HG03571 (cell line): ENCODE data around the gene TRPC4.
"Not testable (repeated sequence)": the region's sequence is repeated elsewhere in the genome, so short reads cannot be mapped to it uniquely, and the experiment has no call there.

Experiments used
- ATAC-seq: cut with Tn5 transposase; IDR thresholded peaks from one replicate; pipeline ENCODE4 v1.9.1; 2021; ENCODE audit not compliant: unreplicated experiment

Gene TRPC4

DNA sequence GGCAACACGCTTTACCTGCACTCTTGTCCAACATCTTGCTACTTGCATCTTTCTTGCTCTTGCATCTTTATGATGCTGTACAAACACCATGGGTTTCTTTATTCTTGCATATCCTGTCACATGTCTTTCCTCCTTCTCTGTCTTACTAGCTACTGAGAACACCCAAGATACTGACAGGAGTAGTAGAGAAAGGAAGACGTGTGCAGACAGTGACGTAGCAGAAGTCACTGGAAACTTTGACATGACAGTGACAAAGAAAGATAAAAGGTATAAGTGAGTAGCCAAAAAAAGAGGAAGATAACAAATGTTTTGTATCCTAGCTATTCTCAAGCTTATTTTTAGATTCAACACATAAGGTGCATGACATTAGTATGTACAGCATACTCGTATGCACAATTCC is 34.2 kb downstream of the TRPC4 start:
- ATAC-seq, result no peak

DNA sequence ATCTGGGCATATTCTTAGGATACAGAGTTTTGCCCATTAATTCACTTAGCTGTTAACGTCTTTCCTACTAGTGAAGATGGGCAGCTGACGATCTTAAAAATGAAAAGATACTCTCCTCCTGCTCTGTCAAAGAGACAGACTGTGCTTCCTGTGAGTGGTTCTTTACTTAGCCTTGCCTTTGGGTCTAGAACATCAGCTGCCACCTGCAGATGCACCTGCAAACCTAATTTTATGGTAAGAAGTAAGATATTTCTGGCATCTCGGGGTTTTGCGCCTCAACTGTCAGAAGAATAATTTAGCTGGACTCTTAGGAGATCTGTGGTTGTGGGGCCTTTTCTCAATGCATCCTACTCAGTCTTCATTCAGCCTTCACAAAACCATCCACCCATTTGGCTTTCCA is 36.2 kb downstream of the TRPC4 start:
- ATAC-seq, result no peak

DNA sequence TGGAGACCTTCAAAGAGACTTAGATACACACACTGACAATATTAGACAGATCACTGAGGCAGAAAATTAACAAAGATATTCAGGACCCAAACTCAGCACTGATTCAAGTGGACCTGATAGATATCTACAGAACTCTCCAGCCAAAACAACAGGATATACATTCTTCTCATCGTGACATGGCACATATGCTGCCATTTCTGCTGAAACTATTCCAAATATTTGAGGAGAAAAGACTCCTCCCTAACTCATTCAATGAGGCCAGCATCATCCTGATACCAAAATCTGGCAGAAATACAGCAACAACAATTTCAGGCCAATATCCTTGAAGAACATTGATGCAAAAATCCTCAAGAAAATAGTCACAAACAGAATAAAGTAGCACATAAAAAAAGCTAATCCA is 53.3 kb downstream of the TRPC4 start:
- ATAC-seq, result no peak

DNA sequence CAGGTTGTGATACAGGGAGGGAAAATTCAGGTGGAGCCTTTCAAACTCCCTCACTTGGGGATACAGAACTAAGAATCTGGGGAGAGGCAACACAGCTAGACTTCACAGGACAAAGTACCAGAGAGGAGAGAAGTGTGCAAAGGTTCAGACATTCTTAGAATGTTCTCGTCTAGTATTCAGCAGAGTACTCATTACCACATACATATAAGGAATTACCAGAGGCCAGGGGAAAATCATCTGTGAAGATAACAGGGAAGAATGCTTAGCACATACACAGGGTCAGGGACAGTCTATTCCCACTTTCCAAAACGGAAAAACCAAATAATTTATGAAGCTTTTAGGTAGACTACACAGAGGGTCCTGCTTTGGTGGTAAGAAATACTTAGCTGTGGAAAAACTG is 58.1 kb downstream of the TRPC4 start:
- ATAC-seq, result no peak

DNA sequence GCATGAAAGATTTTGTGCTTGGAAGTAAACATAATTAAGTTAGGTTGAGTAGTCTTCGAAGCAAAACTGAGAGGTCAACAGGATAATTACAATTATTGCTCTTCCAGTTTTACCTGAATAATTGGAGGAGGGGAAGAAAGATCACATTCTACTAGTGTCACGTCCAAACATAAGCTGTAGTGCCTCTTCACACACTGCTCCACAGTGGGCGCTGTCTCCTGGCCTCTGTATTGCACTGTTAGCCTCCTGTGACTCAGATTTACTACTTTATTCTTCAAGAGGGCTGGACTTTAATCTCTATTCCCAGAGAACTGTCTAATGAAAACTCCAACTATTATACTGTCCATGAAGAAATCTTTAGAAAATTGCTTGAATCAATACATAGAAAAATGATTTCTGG is 62.9 kb downstream of the TRPC4 start:
- ATAC-seq, result no peak

DNA sequence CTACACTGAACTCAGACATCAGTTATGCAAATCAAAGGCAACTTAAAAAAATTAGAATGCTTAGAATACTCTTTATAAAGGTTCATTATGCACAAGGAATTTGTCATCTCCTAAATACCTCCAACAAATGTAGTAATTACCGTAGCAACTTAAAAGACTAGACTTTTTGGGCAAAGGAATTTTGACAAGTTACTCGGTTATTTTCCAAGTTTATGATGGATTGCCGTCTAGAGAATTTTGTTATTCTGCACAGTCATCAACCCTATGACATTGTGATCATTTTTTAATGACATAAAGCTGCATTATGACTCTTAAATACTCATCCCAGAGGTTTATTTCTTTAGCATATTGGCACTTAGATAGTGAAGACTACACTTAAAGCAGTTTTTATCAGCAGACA is 71.9 kb downstream of the TRPC4 start:
- no peak for ATAC-seq

DNA sequence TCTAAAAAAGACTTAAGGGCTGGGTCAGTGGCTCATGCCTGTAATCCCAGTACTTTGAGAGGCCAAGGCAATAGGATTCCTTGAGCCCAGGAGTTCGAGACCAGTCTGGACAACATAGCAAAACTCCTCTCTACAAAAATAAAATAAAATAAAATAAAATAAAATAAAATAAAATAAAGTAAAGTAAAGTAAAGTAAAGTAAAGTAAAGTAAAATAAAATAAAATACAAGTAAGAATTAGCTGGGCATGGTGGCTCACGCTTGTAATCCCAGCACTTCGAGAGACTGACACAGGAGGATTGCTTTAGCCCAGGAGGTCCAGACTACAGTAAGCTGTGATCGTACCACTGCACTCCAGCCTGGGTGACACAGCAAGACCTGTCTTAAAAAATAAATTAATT is 72.8 kb downstream of the TRPC4 start:
- not testable (repeated sequence) for ATAC-seq

DNA sequence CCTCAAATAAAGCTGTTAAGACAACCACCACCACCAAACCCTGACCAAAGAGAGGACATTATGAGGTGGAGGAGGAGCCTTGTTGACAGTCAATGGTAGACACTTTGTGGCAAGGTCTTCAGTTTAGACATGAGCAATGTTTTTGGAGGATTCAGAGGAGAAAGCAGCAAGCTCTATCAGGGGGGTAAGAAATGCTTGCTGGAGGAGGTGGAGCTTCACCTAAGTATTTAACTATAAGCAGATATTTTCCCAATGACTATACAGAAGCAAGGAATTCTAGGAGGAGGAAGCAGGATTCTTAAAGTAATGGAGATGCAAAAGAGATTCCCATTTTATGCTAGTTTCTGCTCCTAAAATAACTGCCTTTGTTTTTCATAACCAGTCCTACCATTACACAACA is 74.2 kb downstream of the TRPC4 start:
- ATAC-seq, result no peak

DNA sequence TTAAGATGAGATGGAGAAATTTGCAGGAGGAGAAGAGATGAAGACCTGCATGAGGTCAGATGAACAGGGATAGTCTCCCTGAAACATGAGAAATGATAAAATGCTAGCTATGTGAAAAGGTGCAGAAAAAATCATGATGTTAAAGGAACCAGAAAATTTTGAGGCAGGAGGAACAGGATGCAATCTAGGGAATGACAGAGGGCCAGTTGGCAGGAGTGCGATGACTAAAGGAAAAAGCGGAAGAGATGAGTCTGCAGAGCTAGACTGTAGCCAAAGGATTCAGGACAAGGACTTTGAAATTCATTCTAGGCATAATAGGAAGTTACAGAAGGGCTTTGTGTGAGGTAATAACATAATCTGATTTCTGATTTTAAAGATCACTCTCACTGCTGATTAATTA is 77.9 kb downstream of the TRPC4 start:
- ATAC-seq, result no peak

DNA sequence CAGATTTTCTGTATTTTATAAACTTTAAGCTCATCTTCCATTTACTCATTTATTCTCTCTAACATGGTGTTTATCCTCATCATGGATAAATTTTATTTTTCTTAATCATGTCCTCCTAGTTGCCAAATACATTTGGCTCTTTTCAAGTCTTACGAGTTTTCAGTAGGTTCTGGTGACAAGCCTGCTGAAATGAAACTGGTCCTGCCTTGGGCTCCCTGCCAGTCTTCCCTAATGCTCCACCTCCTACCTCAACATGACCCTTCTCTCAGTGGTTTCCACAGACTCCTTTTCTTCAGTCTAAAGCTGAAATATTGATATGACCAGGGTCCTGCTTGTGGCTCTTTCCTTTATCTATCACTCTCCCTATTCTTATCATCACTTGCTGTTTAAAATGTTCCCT is 81.2 kb downstream of the TRPC4 start:
- no peak for ATAC-seq

DNA sequence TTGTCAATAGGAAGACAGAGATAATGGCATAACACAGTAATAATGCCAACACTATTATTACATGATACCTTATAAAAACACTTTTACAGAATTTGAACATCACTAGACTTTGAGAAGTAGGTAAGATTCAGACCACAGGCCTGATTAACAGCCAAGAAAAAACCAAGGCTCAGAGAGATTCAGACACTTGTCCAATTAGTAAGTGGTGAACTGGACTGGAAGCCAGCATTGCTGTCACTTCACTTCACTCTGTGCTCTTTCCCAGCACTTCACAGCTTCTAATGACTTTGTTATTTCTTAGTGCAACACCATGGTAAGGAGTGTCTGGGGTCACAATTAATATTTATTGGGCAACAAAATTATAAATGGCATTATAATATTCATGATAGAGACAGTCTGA is 91.9 kb downstream of the TRPC4 start:
- ATAC-seq, result no peak

DNA sequence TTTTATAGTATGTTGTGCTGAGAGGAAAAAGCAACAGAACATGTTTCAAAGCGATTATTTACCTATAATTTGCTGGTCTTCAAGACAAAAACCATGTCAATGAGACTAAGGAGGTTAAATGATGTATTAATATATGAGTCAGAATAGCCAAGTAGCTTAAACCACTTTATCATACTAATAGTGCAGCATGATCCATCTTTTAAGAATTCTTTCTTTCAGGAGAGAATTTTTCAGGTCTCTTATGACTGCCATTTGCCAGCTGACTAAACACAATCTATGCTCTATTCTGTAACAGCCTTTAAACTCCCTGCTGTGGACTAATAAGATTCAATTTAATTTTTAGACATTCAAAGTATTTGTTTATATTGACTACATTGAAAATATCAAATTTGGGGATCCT is 93.7 kb downstream of the TRPC4 start:
- no peak for ATAC-seq

DNA sequence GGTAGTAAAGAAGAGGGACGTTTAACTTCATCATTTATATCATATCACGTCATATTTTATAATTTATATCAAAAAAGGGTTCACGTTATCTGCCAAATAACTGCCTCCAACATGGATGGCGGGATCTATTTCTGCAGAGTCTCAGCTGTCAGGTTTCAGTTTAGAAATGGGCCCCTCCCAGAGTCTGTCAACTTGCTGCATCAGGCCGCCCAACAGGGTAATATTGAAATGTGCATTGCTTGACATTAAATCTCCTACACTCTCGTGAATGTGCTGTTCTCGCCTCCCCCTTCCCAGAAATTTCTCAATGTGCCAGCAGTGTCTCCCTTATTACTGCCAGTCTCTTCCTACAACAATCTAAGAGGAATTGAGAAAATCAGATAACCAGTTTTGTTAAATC is 96.9 kb downstream of the TRPC4 start:
- ATAC-seq, result no peak

DNA sequence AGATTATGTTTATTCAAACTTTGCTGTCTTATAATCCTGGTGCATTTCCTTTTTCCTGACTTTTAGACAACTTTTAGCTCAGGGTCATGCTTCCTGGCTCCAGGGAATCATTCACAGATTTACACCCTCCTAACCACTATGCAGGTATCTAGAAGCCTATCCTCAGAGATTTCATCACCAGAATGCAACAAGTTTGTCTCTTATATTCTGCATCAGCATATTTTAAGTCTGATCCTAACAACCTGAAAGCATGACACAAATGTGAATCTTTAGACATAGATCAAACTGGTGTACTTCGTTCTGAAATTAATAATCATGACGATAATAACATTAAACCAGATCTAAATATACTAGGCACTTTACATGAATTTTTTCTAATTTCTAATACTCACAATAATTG is 100.0 kb downstream of the TRPC4 start:
- ATAC-seq, result no peak

DNA sequence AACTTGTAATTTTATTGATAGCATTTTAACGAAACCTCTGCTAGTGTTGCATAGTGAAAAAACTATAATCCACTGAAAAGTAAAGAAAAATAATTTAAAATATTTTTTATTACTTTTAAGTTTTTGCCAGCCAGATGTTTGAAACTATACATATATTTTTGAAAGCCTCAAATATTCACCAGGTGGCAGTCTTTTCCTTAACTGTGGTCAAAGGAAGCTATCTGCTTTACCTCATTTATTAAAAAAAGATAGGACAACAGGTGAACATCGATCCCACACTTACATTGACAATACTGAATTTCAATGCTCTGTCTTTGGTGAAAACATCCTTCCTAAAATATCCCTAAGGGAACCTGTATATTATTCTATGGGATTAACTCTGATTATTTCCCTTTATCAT is 100.5 kb downstream of the TRPC4 start:
- no peak for ATAC-seq

DNA sequence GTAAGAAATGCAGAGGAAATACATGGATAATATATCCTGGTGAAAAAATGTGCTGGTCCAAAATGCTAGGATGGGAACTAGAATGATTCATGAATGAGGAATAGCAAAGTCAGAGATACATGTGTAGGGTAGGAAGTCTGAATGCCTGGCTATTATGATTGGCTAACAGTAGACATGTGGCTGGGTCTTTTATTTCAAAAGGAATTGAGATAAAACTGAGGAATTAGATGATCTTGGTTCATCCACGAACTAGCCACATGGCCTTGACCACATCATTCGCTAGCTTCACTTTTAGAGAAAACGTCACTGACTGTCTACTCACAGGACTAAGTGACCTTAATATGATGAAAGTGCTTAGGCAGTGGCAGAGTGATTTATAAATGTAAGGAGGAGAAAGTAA is 103.1 kb downstream of the TRPC4 start:
- ATAC-seq, result no peak

DNA sequence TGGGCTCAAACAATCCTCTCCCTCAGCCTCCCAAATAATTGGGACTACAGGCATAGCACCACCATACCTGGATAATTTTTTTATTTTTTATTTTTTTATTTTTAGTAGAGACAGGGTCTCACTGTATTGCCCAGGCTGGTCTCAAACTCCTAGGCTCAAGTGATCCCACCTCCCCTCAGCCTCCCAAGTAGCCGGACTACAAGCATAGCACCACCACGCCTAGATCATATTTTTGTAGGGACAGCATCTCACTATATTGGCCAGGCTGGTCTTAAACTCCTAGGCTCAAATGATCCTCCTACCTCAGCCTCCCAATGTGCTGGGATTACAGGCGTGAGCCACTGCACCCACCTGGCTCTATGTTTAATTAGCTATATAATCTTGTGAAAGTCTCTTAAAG is 114.2 kb downstream of the TRPC4 start:
- ATAC-seq, result no peak

DNA sequence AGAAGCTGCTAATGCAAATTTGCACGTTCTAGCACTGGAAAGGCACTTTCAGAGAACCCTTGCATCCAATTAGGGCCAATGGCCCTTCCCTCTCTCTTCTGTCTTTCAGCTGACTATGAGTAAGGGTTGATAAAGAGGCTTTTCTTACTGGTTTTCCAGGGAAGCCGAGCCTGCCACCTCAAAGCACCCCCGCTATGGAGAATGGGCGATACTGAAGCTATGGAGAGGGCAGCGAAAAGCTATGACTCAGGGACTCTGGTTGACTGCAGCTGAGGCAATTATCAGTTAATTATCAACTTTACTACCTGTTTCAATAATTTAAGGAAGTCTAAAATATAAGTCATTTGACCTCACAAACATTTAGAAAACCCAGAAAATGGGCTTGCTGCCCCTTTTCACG is 115.8 kb downstream of the TRPC4 start:
- no peak for ATAC-seq

DNA sequence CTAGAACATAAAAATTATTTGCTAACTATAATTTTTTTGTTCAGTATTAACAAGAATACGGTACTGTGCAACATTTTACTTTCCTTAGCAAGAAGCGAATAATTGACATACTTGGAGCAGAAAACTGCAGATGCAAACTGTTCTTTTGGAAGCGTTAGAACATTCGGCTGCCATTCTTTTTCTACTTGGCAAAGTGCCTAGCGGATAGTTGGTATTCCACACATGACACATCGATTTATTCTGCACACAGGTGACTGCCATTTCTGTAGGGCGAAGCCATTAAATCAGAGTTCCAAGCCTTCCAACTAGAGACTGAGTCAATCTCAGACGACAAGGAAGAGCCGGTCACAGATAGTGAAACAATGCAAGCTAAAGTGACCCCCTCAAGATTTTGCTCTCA is 117.4 kb downstream of the TRPC4 start:
- no peak for ATAC-seq

DNA sequence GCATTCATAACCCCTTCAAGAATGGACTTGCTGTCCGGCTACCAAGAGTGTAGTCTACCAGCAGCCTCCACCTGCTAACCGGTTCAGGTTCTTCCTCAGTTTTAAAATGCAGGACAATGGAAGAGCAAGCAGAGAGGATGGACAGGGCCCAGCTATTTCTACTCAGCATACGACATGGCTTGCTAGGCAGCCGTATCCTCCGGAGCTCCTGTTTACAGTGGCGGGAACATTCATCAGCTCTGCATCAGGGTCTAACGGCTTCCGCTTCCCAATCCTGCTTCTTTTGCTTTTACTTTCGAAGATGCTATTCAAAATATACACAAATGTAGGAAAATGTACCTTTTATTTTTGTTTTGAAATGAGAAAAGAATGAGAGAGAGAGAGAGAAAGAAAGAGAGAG is 118.5 kb downstream of the TRPC4 start:
- ATAC-seq, result no peak

DNA sequence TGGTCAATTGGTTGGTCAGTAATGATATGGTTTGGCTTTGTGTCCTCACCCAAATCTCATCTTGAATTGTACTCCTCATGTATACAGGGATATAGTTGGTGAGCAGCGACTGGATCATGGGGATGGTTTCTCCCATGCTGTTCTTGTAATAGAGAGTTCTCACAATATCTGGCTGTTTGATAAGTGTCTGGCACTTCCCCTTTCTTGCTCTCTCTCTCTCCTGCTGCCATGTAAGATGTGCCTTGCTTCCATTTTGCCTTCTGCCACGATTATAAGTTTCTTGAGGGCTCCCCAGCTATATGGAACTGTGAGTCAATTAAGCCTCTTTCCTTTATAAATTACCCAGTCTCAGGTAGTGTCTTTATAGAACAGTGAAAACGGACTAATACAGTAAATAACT is 120.7 kb downstream of the TRPC4 start:
- no peak for ATAC-seq

DNA sequence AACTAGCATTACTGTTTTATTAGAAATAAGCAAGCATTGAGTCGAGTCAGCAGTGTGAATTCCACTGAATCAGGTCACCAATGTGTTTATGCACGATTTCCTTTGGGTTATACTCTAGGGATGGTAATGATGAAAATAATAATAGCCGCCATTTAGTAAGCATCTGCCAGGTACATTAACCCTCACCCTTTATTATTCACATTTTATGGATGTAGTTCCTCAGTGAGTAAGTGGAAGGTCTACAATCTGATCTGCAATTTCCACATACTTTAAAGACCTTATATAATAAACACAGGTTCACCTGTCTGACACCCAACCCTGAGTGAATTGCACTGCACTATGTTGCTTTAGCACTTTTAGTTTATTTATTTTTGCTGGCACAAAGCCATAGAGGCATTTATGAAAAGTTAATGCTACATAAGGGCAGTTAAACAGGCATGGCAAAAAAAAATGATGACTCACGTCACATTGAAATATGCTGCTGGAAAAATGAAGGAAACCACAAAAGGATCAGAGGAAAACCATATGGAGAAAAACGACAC is 122.4 kb downstream of the TRPC4 start:
- no peak for ATAC-seq

DNA sequence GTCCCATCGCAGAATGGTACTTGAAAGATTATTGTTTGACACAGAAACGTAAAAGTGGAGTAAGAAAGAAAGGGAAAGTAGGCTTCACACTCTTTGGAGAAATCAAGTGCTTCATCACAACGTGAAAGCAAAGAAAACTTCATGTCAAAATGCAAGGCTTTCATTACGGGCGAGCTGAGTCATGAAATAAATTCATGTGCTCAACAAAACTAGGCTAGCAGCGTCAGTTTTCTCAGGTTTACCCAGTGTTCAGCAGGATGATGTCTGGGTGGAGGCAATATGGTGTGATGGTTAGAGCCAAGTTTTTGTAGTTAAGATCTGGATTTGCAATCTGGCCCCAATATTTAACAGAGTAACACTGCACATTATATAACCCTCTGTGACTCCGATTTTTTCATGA is 128.0 kb downstream of the TRPC4 start:
- ATAC-seq, result no peak

DNA sequence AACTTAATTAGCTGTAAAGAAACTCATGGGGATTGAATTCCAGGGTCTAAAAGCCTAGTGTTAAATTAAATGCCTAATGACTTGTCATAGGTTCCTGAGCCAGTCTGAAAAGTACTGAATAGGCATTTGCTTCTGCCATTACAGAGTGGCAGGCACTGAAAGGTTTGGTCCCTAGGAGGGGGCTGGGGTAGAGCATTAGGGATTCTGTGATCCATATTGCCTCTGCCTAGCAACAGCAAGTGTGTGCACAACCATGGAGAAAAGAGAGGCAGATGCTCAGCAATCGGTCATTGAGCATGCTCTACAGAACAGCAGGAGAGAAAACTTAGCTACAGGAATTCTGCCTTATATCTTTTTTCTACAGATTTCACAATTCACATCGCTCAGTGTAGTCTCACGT is 133.5 kb downstream of the TRPC4 start:
- no peak for ATAC-seq
